OCI-M1 (cell line): ENCODE measurements around the gene CDIPT.
"Not testable (repeated sequence)": the region's sequence is repeated elsewhere in the genome, so short reads cannot be mapped to it uniquely, and the experiment has no call there.

Source experiments
- DNase-seq: peaks from one replicate; lab custom pipeline; 2025; lab: John Stamatoyannopoulos, UW

CDIPT gene

DNA sequence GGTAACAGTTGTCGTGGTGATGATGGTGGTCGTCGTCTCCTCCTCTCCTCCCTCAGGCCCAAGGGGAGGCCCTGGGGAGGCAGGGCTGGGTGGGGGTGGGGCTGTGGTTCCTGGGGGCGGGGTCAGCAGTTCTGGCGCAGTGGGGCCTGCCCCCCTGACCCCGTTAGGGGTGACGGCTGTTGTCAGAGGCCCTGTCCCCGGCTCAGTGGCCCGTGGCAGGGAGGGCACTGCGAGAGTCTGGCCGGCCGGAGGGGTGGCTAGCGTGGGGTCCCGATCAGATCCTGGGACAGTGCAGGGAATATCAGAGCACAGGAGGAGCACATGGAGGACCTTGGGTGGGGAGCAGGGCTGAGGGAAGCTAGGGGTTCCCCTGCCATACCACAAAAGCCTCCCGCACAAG, 33.8 kb upstream of the CDIPT start:
- DNase-seq, result no peak

DNA sequence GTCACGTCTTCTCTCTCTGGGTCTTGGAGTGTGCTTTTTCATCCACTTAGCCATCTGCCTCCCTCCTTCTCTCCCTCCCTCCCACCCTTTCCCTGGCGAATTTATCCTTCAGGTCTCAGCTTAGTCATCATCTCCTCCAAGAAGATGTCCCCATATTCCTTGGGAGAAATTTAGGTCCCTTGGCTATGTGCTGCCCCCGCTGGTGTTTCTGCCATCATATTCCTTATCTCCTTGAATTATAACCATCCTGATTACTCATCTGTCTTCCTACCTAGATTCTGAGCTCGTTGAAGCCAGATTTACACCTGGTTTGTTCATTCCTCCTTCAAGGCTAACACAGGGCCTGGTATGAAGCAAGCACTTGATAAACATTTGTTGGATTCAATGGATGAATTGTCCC, 31.3 kb upstream of the CDIPT start:
- DNase-seq, result no peak

DNA sequence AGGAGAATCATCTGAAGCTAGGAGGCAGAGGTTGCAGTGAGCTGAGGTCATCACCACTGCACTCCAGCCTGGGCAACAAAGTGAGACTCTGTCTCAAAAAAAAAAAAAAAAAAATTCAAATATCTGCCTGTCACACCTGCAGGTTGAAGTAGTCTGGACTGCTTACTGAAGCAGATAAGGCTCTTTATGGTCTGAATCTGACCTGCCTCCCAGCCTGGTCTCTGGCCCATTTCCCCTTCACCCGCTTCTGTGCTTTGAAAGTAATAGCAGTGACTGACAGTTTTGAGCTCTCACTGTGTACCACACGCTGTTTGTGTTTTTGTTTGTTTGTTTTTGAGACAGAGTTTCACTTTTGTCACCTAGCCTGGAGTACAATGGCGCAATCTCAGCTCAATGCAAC, 30.5 kb upstream of the CDIPT start:
- peak; percentile 64 for DNase-seq

DNA sequence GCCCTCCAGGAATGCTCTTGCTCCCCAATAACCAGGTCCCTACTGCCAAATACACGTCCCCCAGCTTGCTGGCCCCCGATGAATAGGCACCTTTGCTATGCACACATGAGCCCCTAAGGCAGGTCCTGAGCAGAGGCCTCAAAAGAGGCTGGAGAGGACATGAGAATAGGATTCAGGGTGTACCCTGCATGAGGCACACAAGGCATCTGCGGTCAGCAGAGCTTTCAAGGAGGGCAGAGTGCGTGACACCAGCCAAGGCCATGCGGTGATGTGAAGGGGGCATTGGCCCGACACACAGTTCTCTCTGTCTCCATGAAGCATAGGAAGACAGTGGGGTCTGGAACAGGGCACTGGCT, 29.4 kb upstream of the CDIPT start:
- DNase-seq, result no peak

DNA sequence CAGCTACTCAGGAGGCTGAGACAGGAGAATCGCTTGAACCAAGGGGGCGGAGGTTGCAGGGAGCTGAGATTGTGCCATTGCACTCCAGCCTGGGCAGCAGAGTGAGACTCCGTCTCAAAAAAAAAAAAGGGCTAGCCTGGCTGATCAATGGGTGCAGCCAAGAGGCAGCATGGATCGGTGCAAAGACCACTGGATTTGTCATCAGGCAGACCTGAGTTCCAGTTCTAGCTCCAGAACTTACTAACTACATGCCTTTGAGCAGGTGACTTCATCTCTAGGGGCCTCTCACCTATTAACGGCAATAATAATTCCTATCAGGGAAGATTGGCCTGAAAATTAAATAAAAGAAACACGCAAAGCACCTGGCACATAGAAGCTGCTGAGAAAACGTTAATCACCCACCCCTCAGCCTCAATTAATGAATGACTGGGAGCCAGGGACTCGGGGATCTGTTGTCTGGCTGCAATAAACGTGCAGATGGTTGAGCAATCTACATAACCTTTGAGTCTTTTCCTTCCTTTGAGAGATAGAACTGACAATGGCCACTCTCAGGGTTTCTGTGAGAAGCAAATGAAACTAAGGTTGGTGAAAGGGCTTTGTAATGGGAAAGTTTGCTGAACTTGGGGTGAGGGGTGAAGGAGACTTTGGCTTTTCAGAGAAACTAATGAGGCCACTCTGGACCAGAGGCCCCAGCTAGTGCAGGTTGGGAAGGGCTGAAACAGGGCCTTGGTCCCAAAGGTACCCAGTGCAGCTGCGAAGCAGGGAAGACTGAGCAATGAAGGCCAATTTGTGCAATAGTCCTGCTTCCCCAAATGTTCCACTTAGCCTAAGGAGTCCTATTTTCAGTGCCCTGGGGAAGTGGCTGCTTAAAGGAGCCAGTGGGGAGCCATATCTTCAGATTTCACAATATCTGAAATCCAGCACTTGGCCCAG, 28.8 kb upstream of the CDIPT start:
- no peak for DNase-seq

DNA sequence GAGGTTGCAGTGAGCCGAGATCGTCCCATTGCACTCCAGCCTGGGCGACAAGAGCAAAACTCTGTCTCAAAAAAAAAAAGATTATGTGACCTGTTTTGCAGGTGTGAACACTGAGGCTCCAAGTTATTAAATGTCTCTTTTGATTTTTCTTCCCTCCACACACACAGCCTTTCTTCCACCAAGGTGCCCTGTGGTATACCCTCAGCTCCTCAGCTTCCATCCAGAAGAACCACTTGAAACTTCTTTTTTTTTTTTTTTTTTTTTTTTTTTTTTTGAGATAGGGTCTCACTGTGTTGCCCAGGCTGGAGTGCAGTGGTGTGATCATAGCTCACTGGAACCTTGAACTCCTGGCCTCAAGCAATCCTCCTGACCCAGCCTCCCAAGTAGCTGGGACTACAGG, 26.3 kb upstream of the CDIPT start:
- DNase-seq, result not testable (repeated sequence)

DNA sequence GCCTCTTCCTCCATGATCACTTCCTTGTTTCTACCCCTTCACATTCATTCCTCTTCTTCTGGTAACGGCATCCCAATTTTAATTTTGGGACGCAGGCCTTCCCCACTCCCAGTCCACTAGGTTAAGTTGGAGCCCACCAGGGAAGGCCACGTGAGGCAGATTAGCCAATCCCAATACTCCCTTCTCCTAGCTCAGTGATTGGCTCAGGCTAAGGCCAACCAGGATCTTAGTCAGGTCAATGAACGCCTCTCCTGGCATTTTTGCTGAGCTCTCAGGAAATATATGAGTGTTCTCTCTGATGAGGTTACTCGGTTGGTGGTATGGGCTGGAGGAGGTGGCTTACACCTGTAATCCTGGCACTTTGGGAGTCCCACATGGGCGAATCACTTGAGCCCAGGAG, 21.0 kb upstream of the CDIPT start:
- DNase-seq, result no peak

DNA sequence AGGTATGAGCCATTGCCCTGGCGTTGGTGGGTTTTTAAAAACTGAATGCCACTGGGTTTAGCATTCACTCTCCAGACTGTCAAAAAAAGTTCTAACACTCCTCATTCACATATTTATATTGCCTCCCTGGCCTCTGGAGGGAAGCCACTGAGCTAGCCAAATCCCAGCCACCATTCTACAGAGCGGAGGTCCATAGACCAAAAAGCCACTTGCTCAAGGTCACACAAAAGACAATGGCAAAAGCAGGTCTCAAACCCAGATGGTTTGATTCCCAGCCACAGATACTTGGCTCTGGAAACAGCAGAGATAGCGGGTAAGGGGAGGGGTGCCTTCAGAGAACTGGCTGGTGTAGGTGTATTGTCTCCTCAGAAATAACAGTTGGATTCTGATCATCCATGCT, 18.0 kb upstream of the CDIPT start:
- no peak for DNase-seq

DNA sequence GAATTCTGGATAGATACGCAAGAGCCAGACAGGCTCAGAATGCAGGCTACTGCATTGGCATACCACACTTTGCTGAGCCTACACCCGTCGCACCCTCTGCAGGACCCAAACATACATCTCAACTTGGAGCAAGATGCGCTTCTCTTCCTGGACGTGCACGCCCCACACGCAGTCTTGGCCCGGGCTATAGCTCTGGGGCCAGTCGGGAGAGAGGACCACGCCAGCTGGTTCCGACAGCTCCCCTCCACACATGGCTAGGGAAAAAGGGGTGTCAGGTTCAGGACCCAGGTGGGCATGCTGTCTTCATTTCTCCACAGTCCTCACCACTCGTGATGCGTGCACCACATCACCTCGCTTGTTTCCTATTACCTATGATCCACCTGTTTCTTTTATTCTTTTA, 15.1 kb upstream of the CDIPT start:
- DNase-seq, result no peak

DNA sequence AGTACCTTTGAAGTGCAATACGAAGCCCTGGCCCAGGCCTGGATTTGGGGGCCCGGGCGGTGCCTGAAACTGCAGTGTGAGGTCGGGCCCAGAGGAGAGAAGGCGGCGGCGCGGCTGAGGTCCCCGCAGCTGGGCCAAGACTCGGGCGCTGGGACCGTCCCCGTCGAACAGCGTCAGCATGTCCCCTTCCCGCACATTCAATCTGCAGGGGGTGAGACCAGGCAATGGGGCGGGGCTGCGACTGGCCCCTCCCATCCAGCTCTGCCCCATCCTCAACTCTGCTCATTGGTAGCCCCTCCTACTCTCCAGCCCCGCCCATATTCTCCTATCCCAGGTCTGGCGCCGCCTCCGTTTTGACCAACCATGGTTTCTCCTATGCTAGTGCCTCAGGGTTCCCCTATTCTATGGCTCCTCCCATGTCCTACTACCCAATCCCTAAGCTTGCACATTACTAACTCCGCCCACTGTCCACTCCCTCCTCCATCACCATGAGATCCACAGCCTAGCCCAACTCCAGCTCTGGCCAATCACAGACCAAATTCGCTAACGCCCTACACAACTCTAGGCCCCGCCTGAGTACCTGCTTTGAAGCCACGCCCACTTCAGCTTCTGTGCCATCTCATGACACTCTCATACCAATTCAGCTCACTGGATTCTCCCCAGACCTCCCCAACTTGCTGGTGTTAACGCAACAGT, 14.4 kb upstream of the CDIPT start:
- DNase-seq, result peak; percentile 57

DNA sequence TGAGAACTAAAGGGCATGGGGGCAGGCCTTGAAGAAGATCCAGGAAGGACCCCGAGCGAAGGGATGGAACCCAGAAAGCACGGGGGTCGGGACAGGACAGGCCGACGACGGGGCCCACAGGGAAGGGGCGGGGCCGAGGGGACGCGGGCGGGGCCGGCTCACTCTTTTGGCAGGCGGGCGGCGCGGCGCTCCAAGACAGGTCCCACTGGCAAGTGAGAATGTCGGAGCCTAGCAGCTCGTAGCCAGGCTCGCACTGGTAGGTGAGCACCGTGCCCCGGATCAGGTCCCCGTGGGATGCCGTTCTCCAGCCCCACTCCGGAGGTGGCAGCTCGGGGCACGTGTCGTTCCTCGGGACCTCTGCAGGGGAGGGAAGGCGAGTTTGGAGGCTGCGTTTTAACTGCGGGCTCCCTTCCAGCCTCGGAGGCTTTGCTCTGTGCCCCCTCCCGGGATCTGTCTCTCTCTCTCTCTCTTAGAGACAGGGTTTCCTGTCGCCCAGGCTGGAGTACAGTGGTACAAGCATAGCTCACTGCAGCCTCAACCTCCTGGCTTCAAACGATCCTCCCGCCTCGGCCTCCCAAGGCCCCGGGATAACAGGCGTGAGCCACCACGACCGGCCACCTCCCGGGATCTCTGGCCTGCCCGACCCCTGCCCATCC, 13.7 kb upstream of the CDIPT start:
- no peak for DNase-seq

DNA sequence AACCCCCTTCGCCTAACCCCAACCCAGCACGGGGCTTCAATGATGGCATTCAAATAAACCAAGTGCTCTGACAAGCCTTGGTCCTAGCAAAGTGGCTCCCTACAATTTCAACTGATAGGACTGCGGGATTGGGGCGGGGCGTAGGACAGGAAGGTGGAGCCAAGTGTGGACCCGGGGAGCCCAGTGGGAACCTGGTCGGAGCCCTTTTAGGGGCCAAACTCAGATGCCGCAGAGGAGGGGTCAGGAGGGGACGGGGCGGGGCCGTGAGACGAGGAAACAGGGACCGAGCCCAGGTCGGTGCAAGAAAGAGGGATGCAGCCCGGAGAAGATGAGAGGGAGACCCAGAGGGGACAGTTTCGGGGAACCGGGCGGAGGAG, 13.2 kb upstream of the CDIPT start:
- no peak for DNase-seq

DNA sequence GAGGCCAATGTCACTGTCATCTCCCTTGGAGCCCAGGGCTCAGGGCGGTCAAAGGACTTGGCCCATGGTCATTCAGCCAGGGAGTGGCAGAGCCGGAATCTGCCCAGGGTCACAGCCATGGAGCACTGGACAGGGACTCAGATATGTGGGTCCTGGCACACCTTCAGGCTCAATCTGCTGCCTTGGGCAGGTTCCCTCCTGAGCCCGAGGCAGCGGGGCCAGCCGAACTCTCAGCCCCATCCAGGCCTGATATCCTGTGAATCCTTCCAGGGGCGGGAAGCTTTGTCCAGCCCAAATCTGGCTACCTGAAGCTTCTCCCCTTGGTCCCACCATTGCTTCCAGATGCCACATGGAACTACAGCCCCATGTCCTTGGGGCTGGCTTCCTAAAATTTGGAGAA, 12.2 kb upstream of the CDIPT start:
- no peak for DNase-seq

DNA sequence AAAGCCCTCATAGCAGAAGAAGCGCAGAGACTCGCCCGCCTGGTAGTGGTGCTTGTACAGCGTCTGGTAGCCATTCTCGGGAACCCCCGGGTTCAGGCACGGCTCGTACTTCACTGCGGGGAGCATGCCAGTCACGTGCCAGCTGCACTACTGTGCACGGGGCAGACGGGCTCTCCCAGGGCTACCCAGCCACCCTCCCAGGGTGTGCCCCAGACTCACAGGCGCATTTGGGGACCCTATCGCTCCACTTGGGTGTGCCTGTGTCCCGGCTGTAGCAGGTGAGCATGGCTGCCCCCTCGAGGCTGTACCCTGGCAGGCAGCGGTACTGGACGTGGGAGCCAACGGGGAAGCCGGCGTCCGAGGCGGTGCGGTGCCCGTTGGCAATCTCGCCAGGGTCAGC, 10.3 kb upstream of the CDIPT start:
- no peak for DNase-seq

DNA sequence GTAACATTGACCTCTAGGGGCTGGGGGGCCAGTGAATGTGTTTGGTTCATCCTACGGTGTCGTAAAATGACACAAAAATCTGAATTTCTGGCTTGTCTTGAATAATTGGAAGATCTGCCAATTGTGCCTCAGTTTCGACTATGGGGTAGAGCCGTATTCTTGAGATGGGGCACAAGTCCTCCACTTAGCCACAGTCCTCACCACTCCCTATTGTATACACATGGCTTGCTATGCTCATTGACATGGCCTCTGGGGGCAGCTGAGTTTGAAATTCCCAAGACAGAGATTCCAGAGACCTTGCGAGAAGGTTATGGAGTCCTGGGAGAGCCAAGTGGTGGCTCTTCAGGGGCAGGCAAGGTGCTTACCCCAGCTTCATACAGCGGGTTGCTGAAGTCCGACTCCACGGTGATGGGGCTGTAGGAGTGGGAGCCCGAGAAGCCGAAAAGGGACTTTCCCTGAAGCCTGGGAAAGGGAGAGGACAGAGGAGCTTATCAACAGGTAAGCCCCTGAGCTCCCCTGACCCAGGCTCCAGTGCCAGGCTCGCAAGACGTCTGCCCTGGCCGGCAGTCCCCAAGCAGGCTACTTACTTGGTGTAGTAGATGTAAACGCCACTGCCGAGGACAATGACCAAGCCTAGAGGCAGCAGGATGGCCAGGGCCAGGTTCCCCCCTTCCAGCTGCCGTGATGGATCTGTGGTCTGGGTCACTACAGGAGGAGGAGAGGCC, 9.0 kb upstream of the CDIPT start:
- DNase-seq, result no peak

DNA sequence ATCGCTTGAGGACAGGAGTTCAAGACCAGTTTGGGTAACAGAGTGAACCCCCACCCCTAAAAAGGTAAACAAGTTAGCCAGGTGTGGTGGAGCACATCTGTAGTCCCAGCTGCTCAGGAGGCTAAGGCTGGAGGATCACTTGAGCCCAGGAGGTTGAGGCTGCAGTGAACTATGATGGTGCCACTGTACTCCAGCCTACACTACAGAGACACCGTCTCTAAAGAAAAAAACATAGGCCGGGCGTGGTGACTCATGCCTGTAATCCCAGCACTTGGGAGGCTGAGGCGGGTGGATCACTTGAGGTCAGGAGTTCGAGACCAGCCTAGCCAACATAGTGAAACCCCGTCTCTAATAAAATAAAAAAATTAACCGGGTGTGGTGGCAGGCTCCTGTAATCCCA, 6.0 kb upstream of the CDIPT start:
- DNase-seq, result not testable (repeated sequence)

DNA sequence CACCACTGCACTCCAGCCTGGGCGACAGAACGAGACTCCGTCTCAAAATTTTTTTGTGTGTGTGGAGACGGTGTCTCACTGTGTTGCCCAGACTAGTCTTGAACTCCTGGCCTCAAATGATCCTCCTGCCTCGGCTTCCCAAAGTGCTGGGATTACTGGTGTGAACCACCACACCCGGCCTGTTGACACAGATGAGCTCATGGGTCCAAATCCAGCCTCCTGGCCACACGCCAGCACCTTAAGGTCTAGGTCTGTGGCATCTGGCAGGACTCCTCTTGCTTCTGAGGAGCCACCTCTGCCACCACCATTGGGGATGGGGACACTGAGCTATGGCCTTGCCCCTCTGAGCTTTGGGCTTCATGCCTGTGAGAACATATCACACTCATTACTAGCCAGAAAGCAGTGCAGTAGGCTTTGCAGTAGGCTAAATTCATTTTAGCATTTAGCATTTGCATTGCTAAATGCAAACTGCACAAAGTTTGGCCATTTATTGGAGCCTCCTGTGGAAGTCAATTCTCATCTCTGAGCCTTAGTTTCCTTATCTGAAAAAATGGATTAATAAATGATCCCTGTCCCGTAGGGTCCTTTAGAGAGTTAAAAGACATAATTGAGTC, 5.5 kb upstream of the CDIPT start:
- no peak for DNase-seq

DNA sequence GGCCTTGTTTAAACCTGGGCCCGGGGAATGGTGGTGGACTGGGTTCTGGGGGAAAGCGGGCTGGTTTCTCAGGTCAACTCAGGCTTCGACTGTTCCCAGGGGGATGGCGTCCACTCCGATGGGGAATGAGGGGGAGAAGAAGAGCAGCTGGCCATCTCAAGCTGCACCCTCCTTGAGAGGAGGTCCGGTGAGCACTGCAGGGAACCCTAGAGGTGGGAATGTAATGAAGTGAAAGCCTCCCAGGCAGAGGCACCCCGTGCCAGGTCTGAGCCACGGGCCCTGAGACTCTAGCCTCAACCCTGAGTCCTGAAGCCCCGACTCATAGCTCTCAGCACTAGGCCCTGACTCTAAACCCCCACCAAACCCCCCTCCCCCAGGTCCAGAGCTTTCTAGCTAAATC, 1.2 kb upstream of the CDIPT start:
- no peak for DNase-seq

DNA sequence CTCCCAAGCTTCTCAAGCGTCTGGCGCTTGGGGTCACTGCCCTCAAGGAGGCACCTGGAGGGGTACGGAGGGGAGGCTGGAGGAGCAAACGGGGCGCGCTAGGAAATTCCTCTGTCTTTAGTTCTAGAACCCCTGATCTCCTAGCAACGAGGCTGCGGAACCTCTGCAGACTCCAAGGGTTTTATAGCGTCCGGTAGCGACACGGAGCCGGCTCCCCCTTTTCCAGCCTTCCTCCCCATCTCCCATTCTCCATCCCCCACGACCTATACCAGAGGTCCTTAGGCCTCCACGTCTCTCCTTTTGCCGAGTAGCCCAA, 601 bp upstream of the CDIPT start:
- DNase-seq, result no peak

DNA sequence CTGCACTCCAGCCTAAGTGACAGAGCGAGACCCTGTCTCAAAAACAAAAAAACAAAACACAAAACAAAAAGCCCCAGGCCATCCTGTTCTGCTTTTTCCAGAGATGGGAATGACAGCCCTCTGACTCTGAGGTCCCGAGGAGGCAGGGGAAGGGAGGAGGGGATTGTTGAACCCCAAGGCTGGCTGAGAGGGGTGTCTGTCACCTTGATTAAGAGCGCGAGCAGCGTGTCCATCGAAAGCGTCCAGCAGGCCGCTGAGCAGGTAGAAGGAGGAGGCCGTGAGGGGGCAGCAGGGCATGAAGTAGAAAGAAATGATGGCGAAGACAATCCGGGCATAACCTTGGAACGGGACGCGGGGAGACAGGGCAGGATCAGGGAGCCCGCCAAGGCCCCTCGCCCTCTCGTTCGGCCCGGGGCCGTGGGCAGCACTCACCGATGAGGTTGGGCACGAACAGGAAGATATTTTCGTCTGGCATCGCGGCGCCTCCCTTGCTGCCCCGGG, 593 bp downstream of the CDIPT start:
- peak; percentile 58 for DNase-seq

DNA sequence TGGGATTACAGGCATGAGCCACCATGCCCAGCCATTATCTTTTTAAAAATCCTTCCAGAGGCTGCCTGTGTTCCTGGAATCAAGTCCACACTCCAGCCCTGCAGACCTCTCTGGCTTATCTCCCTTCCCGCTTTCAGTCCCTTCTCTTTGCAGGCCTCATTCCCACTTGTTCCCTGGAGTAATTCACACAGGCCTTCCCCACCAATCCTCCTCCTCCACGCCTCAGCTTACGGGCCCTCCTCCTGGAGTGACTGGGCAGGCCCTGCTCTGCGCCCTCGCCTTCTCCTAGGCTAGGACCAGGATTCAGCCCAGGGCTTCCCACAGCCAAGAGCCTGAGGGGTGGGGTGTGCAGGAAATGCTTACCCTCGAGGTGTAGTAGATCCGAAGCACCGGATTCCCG, 2.8 kb downstream of the CDIPT start:
- DNase-seq, result no peak

DNA sequence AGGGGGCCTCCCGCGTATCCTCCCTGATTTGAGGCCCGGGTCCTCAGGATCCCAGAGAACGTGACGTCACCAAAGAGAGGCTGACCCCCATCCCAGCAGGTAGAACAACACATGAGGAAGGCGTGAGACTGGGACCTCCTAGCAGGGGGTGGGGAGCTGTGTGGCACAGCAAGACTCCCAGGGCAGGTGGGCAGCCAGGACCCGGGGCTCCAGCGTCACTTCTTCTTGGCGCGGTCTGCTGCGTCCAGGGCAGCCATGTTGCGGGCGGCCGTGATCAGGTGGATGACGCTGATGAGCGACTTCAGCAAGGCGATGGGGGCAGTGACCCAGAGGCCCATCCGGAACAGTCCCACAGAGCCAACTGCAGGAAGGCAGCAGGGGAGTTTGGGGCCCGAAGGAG, 4.1 kb downstream of the CDIPT start:
- DNase-seq, result no peak
